Stimulated activated CD8-positive, alpha-beta memory T cell treated with anti-CD3 and anti-CD28 coated beads, Interleukin-12 subunit alpha, Interleukin-12 subunit beta, amount 100 ng/mL, for 24 hours (primary cell): ENCODE measurements around the gene STRBP.
"Not testable (repeated sequence)": the region's sequence is repeated elsewhere in the genome, so short reads cannot be mapped to it uniquely, and the experiment has no call there.

Experiments
- DNase-seq: peaks from one replicate; pipeline ENCODE4 v3.0.0-alpha.2; 2020; ENCODE audit errors: extremely low read depth

STRBP gene

DNA sequence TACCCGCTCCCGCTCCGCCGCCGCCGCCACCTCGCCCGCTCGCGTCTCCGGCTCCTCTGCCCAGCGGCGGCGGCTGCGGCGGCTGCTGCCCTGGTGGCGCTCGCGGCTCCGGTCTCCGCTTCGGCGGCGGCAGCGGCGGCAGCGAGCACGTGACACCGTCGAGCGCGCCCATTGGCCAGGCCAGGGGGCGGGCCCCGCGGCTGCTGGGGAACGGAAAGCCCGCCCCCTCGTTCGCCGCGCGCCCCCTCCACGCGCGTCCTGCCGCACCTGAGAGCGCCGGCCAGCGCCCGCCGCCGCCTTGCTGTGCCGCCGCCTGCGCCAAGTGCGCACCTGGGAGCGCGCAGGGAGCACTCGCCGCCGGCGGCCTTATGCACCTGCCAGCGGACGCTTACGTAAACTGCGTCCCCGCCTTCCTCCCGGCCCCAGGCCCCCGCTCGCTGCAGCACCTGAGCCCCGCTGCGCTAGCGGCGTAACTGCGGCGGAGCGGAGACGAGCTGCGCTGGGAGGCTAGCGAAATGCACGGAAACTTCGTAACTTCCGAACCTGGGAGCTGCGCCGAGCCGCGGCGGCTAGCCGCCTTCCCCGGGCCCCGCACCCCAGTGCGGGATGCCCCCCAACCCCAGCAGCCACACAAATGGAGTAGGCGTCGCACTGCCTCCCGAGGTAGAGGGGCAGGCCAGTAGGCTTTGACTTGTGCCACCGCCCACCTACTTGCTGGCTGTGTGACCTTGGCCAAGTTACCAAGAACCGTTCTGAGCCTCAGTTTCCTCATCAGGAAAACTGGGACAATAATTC, at the start of gene STRBP:
Gene STRBP, minus strand, starts transcription at position 122 of the 795 bp plus-strand sequence. CDS start 84,452 bp downstream, outside the sequence.
- peak; percentile 80 for DNase-seq

DNA sequence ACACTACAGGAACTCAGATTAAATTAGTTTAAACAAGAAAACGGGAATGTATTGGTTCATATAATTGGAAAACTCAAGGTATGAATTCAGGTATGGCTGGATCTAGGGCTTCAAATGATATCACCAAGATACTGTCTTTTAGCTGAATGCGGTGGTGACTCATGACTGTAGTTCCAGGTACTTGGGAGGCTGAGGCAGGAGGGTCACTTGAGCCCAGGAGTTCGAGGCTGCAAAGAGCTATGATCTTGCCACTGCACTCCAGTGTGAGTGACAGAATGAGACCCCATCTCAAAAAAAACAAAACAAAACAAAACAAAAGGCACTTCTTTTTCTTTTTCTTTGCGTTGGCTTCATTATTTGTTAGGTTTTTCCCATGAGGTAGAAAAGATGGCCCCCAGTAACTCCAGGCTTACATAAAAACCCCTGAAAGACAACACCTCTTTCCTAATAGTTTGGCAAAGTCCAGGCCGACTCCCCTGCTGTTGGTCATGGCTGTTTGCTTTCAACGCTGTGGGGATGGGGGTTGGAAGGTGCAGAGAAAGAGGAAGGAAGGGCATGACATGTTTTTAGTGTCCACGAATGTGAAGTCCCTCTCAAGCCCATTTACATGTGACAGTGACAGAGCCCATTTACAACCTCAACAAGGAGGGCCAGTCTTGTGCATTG, 47.8 kb upstream of the STRBP start:
- no peak for DNase-seq

DNA sequence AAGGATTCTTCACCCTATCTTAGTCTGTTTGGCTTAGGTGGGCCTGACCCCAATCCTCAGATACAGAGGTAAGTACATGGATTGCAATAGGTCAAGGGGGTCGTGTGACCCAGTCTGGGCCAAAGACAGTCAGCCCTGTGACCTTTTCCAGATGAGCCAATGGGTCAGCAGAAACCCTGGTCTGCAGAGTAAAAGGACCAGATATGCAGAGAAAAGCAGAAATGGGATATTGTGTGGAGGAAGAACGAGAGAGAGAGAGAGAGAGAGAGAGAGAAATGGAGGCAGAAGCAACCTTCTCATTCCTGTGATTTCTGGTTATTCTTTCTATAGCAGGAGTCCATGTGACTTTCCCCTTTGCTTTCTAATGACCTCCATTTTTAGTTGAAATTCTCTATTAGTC, 47.2 kb upstream of the STRBP start:
- no peak for DNase-seq

DNA sequence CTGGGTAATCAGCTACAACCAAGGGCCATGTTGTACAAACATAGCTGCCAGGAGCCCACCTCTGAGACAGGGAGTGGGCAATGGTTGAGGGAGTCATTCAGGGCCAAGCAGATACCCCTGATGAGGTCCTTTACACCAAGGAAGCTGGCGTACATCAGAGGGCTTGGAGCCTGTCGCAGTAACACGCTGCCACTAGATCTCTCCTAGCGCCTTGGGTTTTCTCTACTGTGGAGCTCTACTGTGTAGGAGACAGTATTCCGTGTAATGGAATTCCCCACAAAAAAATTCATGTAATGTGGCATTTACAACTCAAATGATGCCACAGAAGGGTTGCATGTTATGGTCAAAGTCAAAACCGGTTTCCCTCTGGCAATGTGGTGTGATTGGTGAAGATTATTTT, 46.2 kb upstream of the STRBP start:
- no peak for DNase-seq

GRCh38 chr9:123312306-123312877, 44.0 kb upstream of the STRBP start:
- DNase-seq: no peak

- DNase-seq: no peak
Observed at GRCh38 chr9:123311250-123311752, 42.9 kb upstream of the STRBP start.

DNA sequence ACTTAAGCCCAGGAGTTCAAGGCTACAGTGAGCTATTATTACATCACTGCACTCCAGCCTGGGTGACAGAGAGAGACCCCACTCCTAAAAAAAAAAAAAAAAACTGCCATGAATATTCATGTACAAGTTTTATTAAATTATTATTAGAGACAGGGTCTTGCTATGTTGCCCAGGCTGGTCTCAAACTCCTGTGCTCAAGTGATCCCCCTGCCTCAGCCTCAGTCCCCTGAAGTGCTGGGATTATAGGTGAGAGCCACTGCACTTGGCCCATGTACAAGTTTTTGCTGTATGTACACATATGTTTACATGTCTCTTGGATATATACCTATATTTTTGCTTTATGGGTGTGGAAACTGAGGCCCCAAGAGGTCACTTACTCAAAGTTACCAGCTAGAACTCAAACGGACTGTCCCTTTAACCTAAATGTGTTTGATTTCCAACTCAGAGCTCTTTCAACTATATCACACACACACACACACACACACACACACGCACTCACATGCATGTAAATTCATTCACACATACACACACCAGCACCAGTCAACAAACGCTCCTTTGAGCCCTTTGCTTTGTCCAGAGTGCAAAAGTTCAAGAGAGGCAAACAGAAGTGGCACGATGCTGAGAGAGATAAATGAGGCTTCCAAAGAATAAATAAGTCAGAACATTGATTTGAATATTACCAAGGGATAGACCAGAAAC, 42.3 kb upstream of the STRBP start:
- DNase-seq: no peak

DNA sequence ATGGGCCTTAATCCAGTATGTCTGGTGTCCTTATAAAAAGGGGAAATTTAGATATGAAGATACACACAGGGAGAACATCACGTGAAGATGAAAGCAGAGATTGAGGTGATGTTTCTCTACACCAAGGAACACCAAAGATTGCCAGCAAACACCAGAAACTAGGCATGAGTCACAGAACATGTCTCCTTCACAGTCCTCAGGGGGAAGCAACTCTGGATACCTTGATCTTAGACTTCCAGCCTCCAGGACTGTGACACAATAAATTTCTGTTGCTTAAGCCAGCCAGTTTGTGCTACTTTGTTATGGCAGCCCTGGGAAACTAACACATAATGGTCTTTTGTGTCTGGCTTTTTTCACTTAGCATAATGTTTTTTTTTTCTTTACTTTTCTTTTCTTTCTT, 41.2 kb upstream of the STRBP start:
- no peak for DNase-seq

- no peak for DNase-seq
Observed at GRCh38 chr9:123305879-123306278, 37.5 kb upstream of the STRBP start.

- no peak for DNase-seq
Observed at GRCh38 chr9:123304340-123304691, 35.9 kb upstream of the STRBP start.

- no peak for DNase-seq
Observed at GRCh38 chr9:123302348-123303214, 34.2 kb upstream of the STRBP start.

DNA sequence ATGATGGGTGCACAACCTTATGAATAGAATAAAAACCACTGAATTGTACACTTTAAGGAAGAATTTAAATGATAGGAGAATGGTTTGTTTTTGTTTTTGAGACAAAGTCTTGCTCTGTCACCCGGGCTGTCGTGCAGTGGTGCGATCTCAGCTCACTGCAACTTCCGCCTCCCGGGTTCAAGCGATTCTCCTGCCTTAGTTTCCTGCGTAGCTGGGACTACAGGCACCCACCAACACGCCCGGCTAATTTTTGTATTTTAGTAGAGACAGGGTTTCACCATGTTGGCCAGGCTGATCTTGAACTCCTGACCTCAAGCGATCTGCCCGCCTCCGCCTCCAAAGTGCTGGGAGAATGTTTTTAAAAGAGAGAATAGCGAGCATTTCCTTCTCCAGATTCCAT, 33.5 kb upstream of the STRBP start:
- DNase-seq: not testable (repeated sequence)

- no peak for DNase-seq
Observed at GRCh38 chr9:123300554-123300953, 32.2 kb upstream of the STRBP start.

DNA sequence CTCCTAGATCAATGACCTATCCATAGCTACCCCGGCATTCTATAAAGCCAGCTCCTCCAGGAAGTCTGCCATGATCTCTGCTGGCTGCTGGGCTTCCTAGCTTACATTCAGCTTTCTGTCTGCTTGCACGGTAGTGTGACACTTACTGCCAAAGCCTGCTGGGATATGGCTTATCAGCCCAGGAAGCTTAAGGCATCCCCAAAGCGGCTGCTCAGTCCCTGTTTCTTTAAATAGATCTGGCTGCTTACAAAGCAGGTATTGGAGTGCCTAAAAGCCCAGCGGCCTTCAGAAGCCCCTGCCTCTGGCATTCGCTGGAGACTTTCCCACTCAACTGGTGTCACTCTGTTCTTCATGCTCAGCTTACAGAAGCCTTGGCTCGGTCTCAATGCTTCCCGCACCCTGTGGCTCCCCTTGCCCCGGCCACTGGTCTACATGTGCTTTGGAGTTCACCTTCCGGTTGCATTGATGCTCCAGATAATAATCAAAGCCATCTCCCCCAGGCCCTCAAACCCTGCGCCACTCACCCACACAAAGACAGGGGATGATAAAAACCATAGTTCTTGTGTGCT, 31.3 kb upstream of the STRBP start:
- no peak for DNase-seq

- no peak for DNase-seq
Observed at GRCh38 chr9:123296174-123296573, 27.8 kb upstream of the STRBP start.

- DNase-seq: no peak
Observed at GRCh38 chr9:123291736-123292135, 23.4 kb upstream of the STRBP start.

DNA sequence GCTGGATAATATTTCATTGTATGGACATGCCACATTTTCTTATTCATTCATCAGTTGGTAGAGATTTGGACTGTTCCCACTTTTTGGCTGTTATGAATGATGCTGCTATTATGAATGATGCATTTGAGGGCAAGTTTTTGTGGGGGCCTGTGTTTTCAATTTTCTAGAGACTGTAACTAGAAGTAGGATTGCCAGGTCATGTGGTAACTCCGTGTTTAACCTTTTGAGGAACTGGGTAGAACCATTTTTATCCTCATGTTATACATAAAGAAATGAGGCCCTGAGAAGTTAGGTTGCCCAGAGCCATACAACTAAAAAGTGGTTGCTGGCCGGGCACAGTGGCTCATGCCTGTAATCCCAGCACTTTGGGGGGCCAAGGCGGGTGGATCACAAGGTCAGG, 22.4 kb upstream of the STRBP start:
- no peak for DNase-seq

GRCh38 chr9:123287639-123288038, 19.3 kb upstream of the STRBP start:
- DNase-seq: no peak

GRCh38 chr9:123286324-123286723, 17.9 kb upstream of the STRBP start:
- no peak for DNase-seq

GRCh38 chr9:123284656-123285055, 16.3 kb upstream of the STRBP start:
- DNase-seq: no peak

GRCh38 chr9:123283455-123283854, 15.1 kb upstream of the STRBP start:
- DNase-seq: no peak
